Lung microvascular endothelial cell (primary cell): Measurements from ENCODE around the gene CXCR6. TPM values are rescaled to one million over a fixed set of nuclear protein-coding genes. Genes with fewer than 3 reads are reported as not detected.

ENCODE experiments used
- DNase-seq, 2 donors: peaks; one replicate each; pipeline versions ENCODE4 v3.0.0 to v3.0.0-alpha.2; 2010; ENCODE audit warnings: low read depth in 2 of 2
- total RNA-seq: library from RNA; depleted of rRNA; stranded (reverse); fragments of >200 nt; gene quantifications from 2 replicates; pipeline ENCODE4 v1.2.1, GENCODE V29; 2014

CXCR6 gene
- not detected in 2 replicates for total RNA-seq

- no peak for DNase-seq
Measured at GRCh38 chr3:45943207-45943846, at the start of gene CXCR6. Gene CXCR6, plus strand, starts transcription at chr3:45943464. Its CDS starts 3,018 bp downstream, at chr3:45946482.

GRCh38 chr3:45894015-45894414 lies 49.2 kb upstream of the CXCR6 start:
- no peak for DNase-seq

- DNase-seq, result no peak
Measured at GRCh38 chr3:45895686-45896468, 47.4 kb upstream of the CXCR6 start.

DNA sequence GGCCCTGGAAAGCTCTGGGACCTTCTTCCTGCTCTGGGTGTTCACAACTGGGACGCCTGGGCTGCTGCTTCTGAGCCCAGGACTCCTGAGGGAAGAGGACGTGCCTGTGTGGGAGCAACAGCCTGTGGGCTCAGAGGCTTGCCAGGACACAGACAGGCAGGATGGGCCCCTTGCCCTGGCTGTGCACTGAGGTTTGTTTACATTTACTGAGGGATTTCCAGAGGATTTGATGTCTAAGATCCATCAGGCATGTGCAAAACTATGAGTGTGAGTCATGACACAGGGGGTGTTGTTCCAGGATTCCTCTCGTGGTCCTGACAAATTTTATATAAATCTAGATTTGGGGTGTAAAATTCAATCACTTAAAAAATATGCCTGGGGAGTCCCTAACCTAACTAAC lies 46.3 kb upstream of the CXCR6 start:
- peak in 1 of 2 donors; percentile 23 for DNase-seq

DNA sequence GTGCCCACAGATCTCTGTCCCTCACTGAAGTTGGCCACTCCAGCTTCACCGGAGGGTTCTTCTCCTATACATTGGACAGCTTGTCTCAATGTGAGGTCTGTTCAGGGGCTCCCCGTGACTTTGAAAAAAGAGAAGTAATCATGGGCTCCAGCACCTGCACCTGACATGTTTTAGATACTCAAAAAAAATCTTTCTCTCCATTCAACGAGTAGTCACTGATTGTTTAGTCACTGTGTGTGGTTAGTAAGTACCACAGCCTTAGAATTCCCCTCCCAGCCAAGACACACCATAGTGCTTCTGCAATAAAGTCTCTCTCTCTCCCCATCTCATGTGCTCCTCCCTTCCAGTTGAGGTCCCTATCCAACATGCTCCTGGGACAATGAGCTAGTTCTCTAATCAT lies 38.3 kb upstream of the CXCR6 start:
- no peak for DNase-seq

GRCh38 chr3:45905755-45906154 lies 37.5 kb upstream of the CXCR6 start:
- no peak for DNase-seq

- peak; percentile 23 to 64 for DNase-seq
Measured at GRCh38 chr3:45906681-45907407, 36.4 kb upstream of the CXCR6 start.

DNA sequence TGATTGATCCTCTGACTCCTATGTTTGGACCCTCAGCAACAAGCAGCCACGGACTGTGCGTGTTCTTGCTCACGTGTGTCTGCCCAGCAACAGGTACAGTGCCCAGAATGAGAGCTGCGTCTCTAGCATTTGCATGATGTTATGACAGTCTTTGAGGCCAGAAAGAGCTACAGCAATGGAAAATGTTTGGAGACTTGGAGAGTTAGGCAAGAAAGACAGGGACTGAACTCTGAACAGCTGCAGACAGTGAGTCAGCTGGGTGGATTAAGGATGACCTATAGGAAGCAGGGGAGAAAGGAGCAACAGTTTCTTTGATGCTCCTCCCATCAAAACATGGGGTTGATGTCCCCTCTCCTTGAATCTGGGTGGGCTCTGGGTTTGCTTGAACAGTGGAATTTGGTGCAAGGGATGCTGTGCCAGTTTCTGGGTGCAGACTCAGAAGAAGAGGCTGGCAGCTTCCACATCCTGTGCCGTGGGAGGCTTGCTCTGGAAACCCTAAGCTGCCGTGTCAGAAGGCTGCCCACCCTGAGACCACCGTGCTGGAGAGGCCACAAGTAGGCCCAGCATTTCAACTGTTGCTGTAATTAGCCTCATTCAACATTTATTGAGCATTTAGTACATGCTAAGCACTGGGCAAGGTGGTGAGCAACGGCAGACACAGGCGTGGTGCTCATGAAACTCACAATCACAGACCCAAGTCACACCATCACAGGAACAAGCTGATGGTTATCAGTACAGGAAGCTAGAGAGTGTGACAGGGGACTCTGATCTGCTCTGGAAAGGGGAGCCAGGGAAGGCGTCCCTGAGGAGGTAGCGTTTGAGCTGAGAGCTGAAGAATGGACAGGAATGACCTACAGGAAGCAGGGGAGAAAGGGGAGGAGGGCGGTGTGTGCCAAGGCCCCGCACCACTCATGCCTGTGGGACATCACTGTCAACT lies 35.2 kb upstream of the CXCR6 start:
- DNase-seq, result peak in 1 of 2 donors; percentile 17

- DNase-seq, result no peak
Measured at GRCh38 chr3:45908761-45909160, 34.5 kb upstream of the CXCR6 start.

DNA sequence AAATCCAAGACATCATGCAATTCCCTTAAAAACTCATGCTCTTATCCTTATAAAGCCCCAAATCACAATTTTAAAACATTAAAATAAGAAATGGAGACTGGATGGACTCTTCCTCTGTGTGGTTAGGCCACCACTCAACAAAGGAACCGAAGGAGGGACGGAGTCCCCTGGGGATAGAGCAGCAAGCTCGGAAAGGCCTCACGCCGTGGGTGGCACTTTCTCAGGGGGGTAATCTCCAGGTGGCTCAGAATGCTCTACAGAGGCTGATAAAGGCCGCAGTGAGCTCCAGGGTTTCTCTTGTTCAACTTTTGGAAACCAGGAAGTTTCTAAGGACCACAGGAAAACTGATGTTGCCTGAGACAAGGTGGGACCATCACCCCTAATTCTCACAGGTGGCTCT lies 33.7 kb upstream of the CXCR6 start:
- DNase-seq, result no peak

GRCh38 chr3:45910892-45911291 lies 32.4 kb upstream of the CXCR6 start:
- no peak for DNase-seq

GRCh38 chr3:45911511-45912226 lies 31.6 kb upstream of the CXCR6 start:
- no peak for DNase-seq

DNA sequence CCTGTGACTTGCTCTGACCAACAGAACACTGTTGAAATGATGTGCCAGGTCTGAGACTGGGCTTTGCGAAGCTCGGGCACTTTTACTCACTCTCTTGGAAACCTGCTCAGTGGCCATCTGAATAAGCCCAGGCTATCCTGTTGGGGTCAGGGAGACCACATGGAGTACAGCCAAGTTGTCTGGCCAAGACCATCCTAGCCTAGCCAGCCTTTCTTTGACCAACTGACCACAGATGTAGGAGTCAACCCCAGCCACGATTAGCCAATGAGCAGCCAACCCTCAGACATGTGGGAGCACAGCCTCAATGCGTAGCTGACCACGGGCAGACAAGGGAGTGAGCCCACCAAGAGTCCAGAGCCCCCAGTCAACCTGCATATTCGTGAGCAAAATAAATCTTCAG lies 30.8 kb upstream of the CXCR6 start:
- DNase-seq, result no peak

- DNase-seq, result no peak
Measured at GRCh38 chr3:45914362-45915058, 28.8 kb upstream of the CXCR6 start.

GRCh38 chr3:45915059-45915439 lies 28.2 kb upstream of the CXCR6 start:
- DNase-seq, result no peak

GRCh38 chr3:45915518-45916231 lies 27.6 kb upstream of the CXCR6 start:
- DNase-seq, result peak in 1 of 2 donors; percentile 24

DNA sequence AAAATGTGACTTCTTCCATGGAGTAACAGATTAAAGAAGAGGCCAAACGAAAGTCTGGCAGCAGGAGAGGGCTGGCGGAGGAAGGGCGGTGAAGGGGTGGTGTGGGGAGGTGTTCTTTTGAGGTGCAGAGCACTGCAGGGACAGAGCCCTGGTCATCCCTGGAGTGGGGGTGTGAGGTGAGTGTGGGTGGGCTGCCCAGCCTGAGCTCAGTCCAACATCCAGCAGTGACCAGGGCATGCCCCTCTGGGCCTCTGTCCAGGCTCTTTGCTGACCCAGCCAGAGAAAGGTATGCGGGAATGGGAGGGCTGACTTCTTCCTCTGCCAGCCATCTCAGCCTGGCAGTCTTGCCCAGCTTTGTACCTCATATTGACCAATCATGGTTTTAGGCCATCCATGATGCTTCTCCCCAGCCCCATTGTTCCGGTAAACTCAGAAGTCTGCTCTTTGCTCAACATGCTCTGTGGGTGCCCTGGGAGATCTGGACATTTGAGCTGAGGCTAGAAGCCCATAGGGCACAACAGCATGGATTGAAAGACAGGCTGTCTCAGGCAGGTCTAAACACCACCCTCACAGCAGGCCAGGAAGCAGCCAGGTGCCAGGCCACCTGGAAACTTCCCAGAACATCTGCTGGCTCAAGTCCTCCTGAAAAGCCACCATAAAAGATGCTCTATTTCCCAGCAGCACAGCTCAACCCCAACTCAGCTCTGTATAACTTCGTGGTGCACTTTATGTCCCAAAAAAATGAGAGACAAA lies 25.9 kb upstream of the CXCR6 start:
- DNase-seq, result no peak

DNA sequence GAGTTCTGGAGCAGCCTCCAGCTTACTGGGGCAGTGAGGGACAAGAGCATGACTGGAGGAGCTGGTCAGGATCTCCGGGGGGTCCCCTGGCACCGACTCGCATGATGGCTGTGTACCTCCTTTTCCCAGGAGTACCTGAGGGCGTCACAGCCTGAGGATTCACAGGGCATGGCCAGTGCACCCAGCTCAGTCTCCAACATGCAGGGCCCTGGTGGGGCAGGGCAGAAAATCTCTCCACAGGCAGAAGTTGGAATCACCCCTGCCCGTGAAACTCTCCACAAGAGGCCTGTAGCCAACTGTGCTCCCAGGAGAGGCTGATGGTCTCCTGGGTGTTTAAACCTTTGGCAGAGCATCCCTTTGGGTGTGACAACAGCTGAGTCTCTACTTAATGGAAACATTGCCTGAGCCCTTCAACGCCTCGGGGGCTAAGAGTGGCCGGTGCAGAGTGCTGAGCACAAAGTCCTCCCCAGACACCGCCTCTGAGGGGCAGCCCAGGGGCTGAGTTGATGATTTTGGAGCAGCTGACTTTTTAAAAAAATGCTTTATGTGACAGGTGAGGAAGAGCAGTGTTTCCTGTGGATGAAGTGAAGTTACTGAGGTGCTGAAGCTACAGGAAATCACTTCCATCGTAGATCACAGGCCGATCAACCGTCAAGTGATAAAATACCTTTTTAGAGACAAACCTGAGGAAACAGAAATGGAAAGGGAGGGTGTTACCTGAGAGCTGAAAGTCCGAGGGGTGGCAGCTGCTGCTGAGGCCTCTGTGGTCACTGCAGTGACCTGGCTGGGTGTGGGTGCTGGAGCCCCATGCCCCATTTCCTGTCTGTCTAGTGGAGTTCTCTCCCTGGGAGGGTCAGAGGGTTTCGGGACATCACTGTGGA lies 21.9 kb upstream of the CXCR6 start:
- no peak for DNase-seq
